ENCODE results near the gene BPIFB2. TPM values are rescaled to one million over a fixed set of nuclear protein-coding genes. Genes with fewer than 3 reads are reported as not detected.

BPIFB2 gene
- total RNA-seq, 3 donors from 2014 or later (not counting 1 experiment from before 2014, with no cell fraction given) = not detected

DNA sequence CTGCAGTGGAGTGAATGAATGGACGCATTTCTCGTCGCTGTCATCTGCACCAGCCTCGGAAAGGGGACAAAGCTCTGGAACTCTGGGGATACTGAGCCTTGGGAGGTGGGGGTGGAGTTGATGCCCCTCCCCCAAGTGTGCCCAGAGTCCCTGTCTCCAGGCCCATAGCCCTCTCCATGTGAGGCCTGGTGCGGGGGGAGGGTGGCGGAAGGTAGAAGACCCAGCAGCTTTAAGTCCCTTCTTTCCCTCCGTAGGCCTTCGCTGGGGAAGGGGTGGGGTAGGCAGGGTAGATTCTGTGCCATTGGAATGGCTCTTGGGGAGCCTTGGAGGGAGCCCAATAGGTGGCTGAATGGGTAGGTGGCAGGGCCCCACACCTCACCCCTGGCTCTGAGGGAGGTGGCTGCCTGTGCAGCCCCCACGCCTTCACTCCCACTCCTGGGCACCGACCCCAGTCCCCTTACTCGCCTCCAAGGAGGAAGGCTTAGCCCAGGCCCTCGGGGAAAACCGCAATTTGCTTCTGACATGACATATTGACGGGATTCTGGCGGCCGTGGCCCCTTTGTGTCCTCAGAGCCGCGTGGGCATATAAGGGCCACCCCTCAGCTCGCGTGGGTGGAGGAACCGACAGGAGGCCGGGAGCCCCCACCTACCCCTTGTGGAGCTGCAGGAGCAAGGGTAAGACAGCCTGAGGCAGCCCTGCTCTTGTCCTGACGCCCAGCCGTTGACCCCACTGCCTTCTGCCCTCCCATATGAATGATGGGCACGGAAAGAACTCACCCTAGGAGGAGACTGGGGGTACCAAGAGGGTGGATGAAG is 46.0 kb downstream of the BPIFB2 start, which contains the start of gene BPIFB3:
BPIFB3 (plus strand) TSS at position 613 of the 816 bp plus-strand sequence. CDS start 1,533 bp downstream, outside the sequence.
- H3K4me1 ChIP-seq (ENCODE audit: control insufficient read depth, insufficient read depth, low read length) = no peaks in the 10 kb centered on the region
- DNase-seq (no peak), ATAC-seq (no peak)
- Mint-ChIP-seq H3K9me3 (no peaks in the 10 kb centered on the region), H3K4me1 (no peaks in the 10 kb centered on the region), H3K27me3 (ENCODE audit: low read depth in 2 of 2) (peaks cover 0 to 3% of the 10 kb centered on the region in 2 donors), H3K4me3 (no peak within 1 kb of the TSS), H3K27ac (no peak within 1 kb of the TSS), H3K36me3 (no peaks in the 10 kb centered on the region)
- TF ChIP-seq CTCF (IDR thresholded peaks at IDR 0.05) = no peak
- no peaks in the 10 kb centered on the region for H3K27me3 ChIP-seq (ENCODE audit: control insufficient read depth, insufficient read depth, low read length)
- no peak within 1 kb of the TSS for H3K27ac ChIP-seq (ENCODE audit: low read length)
- no peaks in the 10 kb centered on the region for H3K36me3 ChIP-seq (ENCODE audit: control insufficient read depth, insufficient read depth, low read length)
- no peaks in the 10 kb centered on the region for H3K9me3 ChIP-seq (ENCODE audit: control insufficient read depth, insufficient read depth, low read length)
- intact Hi-C loops (cut with micrococcal nuclease) = no loop called here
- WGBS (ENCODE audit: insufficient coverage) = 92% methylated on average over 22 of the region's 25 CpGs
- no peak within 1 kb of the TSS for H3K4me3 ChIP-seq (ENCODE audit: low read length)

GRCh38 chr20:33054381-33054780 is 46.9 kb downstream of the BPIFB2 start:
- intact Hi-C loops (cut with micrococcal nuclease) = no loop called here
- H3K9me3 ChIP-seq (ENCODE audit: control insufficient read depth, insufficient read depth, low read length) = no peaks in the 10 kb centered on the region
- 96% methylated on average over 6 of the region's 7 CpGs for WGBS (ENCODE audit: insufficient coverage)
- Mint-ChIP-seq H3K27ac (no peak overlapping the region), H3K4me3 (no peak overlapping the region), H3K27me3 (ENCODE audit: low read depth in 2 of 2) (peaks cover 0 to 3% of the 10 kb centered on the region in 2 donors), H3K4me1 (no peaks in the 10 kb centered on the region), H3K9me3 (no peaks in the 10 kb centered on the region), H3K36me3 (no peaks in the 10 kb centered on the region)
- H3K27ac ChIP-seq (ENCODE audit: low read length) = no peak overlapping the region
- no peak for TF ChIP-seq CTCF (IDR thresholded peaks at IDR 0.05)
- no peaks in the 10 kb centered on the region for H3K36me3 ChIP-seq (ENCODE audit: control insufficient read depth, insufficient read depth, low read length)
- no peak for ATAC-seq
- H3K27me3 ChIP-seq (ENCODE audit: control insufficient read depth, insufficient read depth, low read length) = no peaks in the 10 kb centered on the region
- no peak for DNase-seq
- no peak overlapping the region for H3K4me3 ChIP-seq (ENCODE audit: low read length)
- H3K4me1 ChIP-seq (ENCODE audit: control insufficient read depth, insufficient read depth, low read length) = no peaks in the 10 kb centered on the region

- no peaks in the 10 kb centered on the region for H3K36me3 Mint-ChIP-seq
- H3K4me1 Mint-ChIP-seq = no peaks in the 10 kb centered on the region
- Histone ChIP-seq H3K4me1 (ENCODE audit: control insufficient read depth, insufficient read depth, low read length) (no peaks in the 10 kb centered on the region), H3K27ac (ENCODE audit: low read length) (no peak overlapping the region), H3K9me3 (ENCODE audit: control insufficient read depth, insufficient read depth, low read length) (no peaks in the 10 kb centered on the region), H3K4me3 (ENCODE audit: low read length) (no peak overlapping the region), H3K27me3 (ENCODE audit: control insufficient read depth, insufficient read depth, low read length) (no peaks in the 10 kb centered on the region), H3K36me3 (ENCODE audit: control insufficient read depth, insufficient read depth, low read length) (no peaks in the 10 kb centered on the region)
- H3K9me3 Mint-ChIP-seq = no peaks in the 10 kb centered on the region
- 95% methylated on average over 2 of the region's 2 CpGs for WGBS (ENCODE audit: insufficient coverage)
- peaks cover 0 to 3% of the 10 kb centered on the region in 2 donors for H3K27me3 Mint-ChIP-seq (ENCODE audit: low read depth in 2 of 2)
- intact Hi-C loops (cut with micrococcal nuclease) = no loop called here
- ATAC-seq = no peak
- H3K4me3 Mint-ChIP-seq = no peak overlapping the region
- no peak overlapping the region for H3K27ac Mint-ChIP-seq
- TF ChIP-seq CTCF (IDR thresholded peaks at IDR 0.05) = no peak
- no peak for DNase-seq
These were observed 47.3 kb downstream of the BPIFB2 start for GRCh38 chr20:33054791-33055190.

All from natural killer cell (primary cell).